ENCODE data around the gene AGAP6. TPM values are rescaled to one million over a fixed set of nuclear protein-coding genes. Genes with fewer than 3 reads are reported as not detected.
"Not testable (repeated sequence)": the region's sequence is repeated elsewhere in the genome, so short reads cannot be mapped to it uniquely, and the experiment has no call there.

Gene AGAP6
- polyA plus RNA-seq, 3 donors, result 0.31 to 37.6 (median 0.65) TPM

DNA sequence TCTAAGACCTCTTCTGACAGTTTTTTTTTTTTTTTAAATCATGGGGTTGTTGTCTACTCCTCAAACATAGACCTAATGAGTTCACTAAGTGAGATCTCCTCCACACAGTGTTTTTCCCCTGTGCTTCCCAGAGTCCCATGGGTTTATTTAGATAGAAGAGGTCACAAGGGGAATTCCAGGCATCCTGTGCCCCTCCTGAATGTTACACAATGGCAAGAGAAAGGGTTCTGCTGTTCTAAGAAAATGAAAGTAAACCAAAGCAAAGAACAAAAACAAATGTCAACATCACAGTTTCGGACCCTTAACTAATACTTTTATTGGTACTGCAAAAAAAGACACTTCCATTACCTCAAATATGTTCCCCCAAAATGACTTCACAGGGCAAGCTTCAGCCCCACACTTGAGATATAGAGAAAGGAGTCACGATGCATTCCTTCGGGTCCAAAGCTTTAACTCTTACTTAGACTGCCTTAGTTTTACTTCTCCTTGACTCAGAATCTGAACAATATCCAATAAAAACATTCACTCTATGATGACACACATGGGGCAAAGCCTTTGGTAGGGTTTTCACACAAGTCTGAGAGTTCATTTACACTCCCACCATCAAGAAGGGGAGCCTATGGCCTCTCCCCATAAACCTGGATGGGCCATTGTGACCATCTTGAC lies 63.9 kb downstream of the AGAP6 start:
- intact Hi-C loops (cut with micrococcal nuclease); H4K20me1 ChIP-seq (ENCODE audit: insufficient read depth, low read length); H3K79me2 ChIP-seq (ENCODE audit: insufficient read depth, low read length); H3K36me3 ChIP-seq (replicated peaks in 1 of 2; ENCODE audit: control insufficient read depth in 1 of 2, insufficient read depth in 2 of 2, low read length in 2 of 2); H3K9ac ChIP-seq (ENCODE audit: insufficient read depth, low read length, poor library complexity, severe bottlenecking); H3K9me3 ChIP-seq (replicated peaks in 1 of 2; ENCODE audit: control insufficient read depth in 1 of 2, insufficient read depth in 1 of 2, low read length in 2 of 2); H3K4me2 ChIP-seq (replicated peaks; ENCODE audit: extremely low read depth, low read length, poor library complexity, severe bottlenecking); H3K27me3 Mint-ChIP-seq (ENCODE audit: low read depth in 3 of 3); H3K27me3 ChIP-seq (ENCODE audit: control insufficient read depth in 2 of 2, insufficient read depth in 2 of 2, low read length in 2 of 2); H3K36me3 Mint-ChIP-seq; H3K9me3 Mint-ChIP-seq: not testable (repeated sequence)
- Histone ChIP-seq H3K4me3 (replicated peaks in 1 of 3; ENCODE audit: low read depth in 2 of 3, low read length in 3 of 3) (peak overlapping the region in 1 of 3 experiments; percentile 25), H2AFZ (ENCODE audit: insufficient read depth, low read depth, low read length, poor library complexity, severe bottlenecking) (peak overlapping the region; percentile 41), H3K27ac (ENCODE audit: low read depth in 1 of 2, low read length in 2 of 2) (peak overlapping the region in 1 of 2 donors; percentile 62), H3K4me1 (ENCODE audit: control insufficient read depth in 1 of 2, insufficient read depth in 2 of 2, low read length in 2 of 2) (peaks cover 0 to 18% of the 10 kb centered on the region in 2 donors)
- peak in 1 of 3 donors; percentile 20 for DNase-seq
- Mint-ChIP-seq H3K4me1 (peaks cover 21% of the 10 kb centered on the region), H3K27ac (peak overlapping the region in 4 of 7 donors; percentile 25 to 66 (median 50)), H3K4me3 (peak overlapping the region in 1 of 2 donors; percentile 51)
- no CpG with 5 or more reads among the region's 3 CpGs for WGBS (ENCODE audit: insufficient coverage)

DNA sequence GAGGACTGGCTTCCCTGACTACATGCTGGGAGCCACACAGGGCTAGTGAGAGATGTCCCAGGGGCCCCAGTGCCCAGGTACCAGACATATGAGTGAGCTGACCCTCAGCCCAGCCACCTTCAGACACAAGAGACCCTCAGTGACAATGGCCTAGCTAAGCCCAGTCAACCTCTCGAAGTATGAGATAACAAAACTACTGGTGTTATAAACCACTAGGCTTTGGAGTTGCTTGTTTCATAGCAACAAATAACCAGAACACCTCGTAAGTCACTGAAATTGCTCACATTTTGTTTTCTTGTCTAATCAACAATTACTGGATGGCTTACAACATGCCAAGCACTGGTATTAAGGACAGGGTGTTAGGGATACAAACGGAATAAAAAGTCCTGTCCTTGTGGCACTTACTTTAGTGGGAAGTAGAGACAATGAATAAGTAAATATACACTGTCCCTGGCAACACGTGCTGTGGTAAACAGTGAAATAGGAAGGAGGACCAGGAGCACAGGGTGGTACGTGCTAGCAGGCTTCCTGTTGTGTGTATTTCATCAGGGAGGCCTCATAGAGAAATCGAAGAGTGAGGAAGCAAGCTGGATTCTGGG lies 64.7 kb downstream of the AGAP6 start:
- H3K4me3 Mint-ChIP-seq; intact Hi-C loops (cut with micrococcal nuclease); H3K9ac ChIP-seq (ENCODE audit: insufficient read depth, low read length, poor library complexity, severe bottlenecking); H3K4me3 ChIP-seq (replicated peaks in 1 of 3; ENCODE audit: low read depth in 2 of 3, low read length in 3 of 3); H3K9me3 Mint-ChIP-seq; H3K4me2 ChIP-seq (replicated peaks; ENCODE audit: extremely low read depth, low read length, poor library complexity, severe bottlenecking); H3K36me3 ChIP-seq (replicated peaks in 1 of 2; ENCODE audit: control insufficient read depth in 1 of 2, insufficient read depth in 2 of 2, low read length in 2 of 2); H3K79me2 ChIP-seq (ENCODE audit: insufficient read depth, low read length); H3K9me3 ChIP-seq (replicated peaks in 1 of 2; ENCODE audit: control insufficient read depth in 1 of 2, insufficient read depth in 1 of 2, low read length in 2 of 2); H3K27me3 ChIP-seq (ENCODE audit: control insufficient read depth in 2 of 2, insufficient read depth in 2 of 2, low read length in 2 of 2); H4K20me1 ChIP-seq (ENCODE audit: insufficient read depth, low read length); DNase-seq; H3K27me3 Mint-ChIP-seq (ENCODE audit: low read depth in 3 of 3); H3K36me3 Mint-ChIP-seq: not testable (repeated sequence)
- WGBS (ENCODE audit: insufficient coverage), result 100% methylated on average over 1 of the region's 6 CpGs
- Histone ChIP-seq H2AFZ (ENCODE audit: insufficient read depth, low read depth, low read length, poor library complexity, severe bottlenecking) (peak overlapping the region; percentile 41), H3K4me1 (ENCODE audit: control insufficient read depth in 1 of 2, insufficient read depth in 2 of 2, low read length in 2 of 2) (peaks cover 0 to 18% of the 10 kb centered on the region in 2 donors), H3K27ac (ENCODE audit: low read depth in 1 of 2, low read length in 2 of 2) (peak overlapping the region in 1 of 2 donors; percentile 62)
- peaks cover 21% of the 10 kb centered on the region for H3K4me1 Mint-ChIP-seq
- H3K27ac Mint-ChIP-seq, result peak overlapping the region in 2 of 7 donors; percentile 66 to 84

DNA sequence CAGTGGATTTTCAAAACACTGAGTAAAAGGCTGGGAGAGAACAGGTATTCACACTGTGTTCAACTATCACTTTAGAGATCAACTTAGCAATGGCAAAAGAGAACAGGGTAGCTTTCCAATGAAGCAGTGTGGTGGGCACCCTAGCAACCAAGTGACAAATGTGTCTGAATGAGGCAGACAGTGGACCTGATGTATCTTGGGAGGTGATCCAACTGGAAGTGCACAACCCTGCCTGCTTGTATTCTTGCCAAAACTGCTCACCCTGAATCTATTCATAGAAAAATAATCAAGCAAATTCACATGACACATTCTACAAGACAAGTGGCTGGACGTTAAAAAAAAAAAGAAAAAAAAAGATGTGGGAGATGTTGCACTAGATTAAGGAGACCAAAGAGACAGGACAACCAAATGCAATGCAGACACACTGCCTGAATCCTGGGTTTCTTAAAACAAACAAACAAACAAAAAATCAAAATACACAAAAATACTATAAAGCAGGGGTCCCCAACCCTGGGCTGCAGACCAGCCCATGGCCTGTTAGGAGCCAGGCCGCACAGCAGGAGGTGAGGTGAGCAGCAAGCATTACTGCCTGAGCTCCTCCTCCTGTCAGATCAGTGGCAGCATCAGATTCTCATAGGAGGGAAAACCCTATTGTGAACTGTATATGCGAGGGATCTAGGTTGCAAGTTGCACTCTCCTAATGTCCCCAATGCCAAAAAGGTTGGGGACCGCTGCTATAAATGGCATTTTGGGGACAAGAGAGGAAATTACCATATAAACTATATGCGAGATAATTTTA lies 67.5 kb downstream of the AGAP6 start:
- H3K27ac Mint-ChIP-seq; H3K27ac ChIP-seq (ENCODE audit: low read depth in 1 of 2, low read length in 2 of 2); H3K36me3 ChIP-seq (replicated peaks in 1 of 2; ENCODE audit: control insufficient read depth in 1 of 2, insufficient read depth in 2 of 2, low read length in 2 of 2); H4K20me1 ChIP-seq (ENCODE audit: insufficient read depth, low read length); H3K27me3 ChIP-seq (ENCODE audit: control insufficient read depth in 2 of 2, insufficient read depth in 2 of 2, low read length in 2 of 2); H3K4me3 ChIP-seq (replicated peaks in 1 of 3; ENCODE audit: low read depth in 2 of 3, low read length in 3 of 3); H3K27me3 Mint-ChIP-seq (ENCODE audit: low read depth in 3 of 3); H3K36me3 Mint-ChIP-seq; H3K4me3 Mint-ChIP-seq; H3K9ac ChIP-seq (ENCODE audit: insufficient read depth, low read length, poor library complexity, severe bottlenecking); H3K79me2 ChIP-seq (ENCODE audit: insufficient read depth, low read length); H2AFZ ChIP-seq (ENCODE audit: insufficient read depth, low read depth, low read length, poor library complexity, severe bottlenecking); intact Hi-C loops (cut with micrococcal nuclease); H3K9me3 Mint-ChIP-seq; DNase-seq; H3K4me2 ChIP-seq (replicated peaks; ENCODE audit: extremely low read depth, low read length, poor library complexity, severe bottlenecking); H3K9me3 ChIP-seq (replicated peaks in 1 of 2; ENCODE audit: control insufficient read depth in 1 of 2, insufficient read depth in 1 of 2, low read length in 2 of 2): not testable (repeated sequence)
- no CpG with 5 or more reads among the region's 5 CpGs for WGBS (ENCODE audit: insufficient coverage)
- H3K4me1 Mint-ChIP-seq, result peaks cover 21% of the 10 kb centered on the region
- peaks cover 0 to 18% of the 10 kb centered on the region in 2 donors for H3K4me1 ChIP-seq (ENCODE audit: control insufficient read depth in 1 of 2, insufficient read depth in 2 of 2, low read length in 2 of 2)

DNA sequence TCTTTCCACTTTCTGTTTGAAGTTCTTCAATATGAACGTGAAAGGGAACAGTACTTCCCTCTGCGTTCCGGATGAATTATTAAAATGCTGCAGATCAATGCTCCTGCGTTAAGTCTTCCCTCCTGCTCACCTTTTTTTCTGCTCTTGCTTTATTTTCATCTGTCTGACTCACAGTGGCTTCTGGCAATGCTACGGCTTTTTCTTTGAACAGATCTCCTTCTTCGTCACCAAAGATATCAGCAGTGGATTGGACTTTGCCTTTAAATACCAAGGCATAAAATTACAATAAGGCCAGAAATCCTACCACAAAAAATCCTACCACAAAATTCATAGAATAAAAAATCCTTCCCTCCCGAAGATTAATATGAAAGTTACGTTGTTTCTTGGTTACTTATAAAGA lies 68.4 kb downstream of the AGAP6 start:
- H3K27me3 Mint-ChIP-seq (ENCODE audit: low read depth in 3 of 3); H3K9me3 ChIP-seq (replicated peaks in 1 of 2; ENCODE audit: control insufficient read depth in 1 of 2, insufficient read depth in 1 of 2, low read length in 2 of 2); H3K4me3 ChIP-seq (replicated peaks in 1 of 3; ENCODE audit: low read depth in 2 of 3, low read length in 3 of 3); intact Hi-C loops (cut with micrococcal nuclease); DNase-seq; H3K27me3 ChIP-seq (ENCODE audit: control insufficient read depth in 2 of 2, insufficient read depth in 2 of 2, low read length in 2 of 2); H3K36me3 Mint-ChIP-seq; H3K9ac ChIP-seq (ENCODE audit: insufficient read depth, low read length, poor library complexity, severe bottlenecking); H3K79me2 ChIP-seq (ENCODE audit: insufficient read depth, low read length); H3K4me3 Mint-ChIP-seq; H3K27ac Mint-ChIP-seq; H2AFZ ChIP-seq (ENCODE audit: insufficient read depth, low read depth, low read length, poor library complexity, severe bottlenecking); H3K27ac ChIP-seq (ENCODE audit: low read depth in 1 of 2, low read length in 2 of 2); H3K36me3 ChIP-seq (replicated peaks in 1 of 2; ENCODE audit: control insufficient read depth in 1 of 2, insufficient read depth in 2 of 2, low read length in 2 of 2); H3K4me2 ChIP-seq (replicated peaks; ENCODE audit: extremely low read depth, low read length, poor library complexity, severe bottlenecking); H3K9me3 Mint-ChIP-seq; H4K20me1 ChIP-seq (ENCODE audit: insufficient read depth, low read length): not testable (repeated sequence)
- peaks cover 21% of the 10 kb centered on the region for H3K4me1 Mint-ChIP-seq
- WGBS (ENCODE audit: insufficient coverage), result no CpG with 5 or more reads among the region's 8 CpGs
- peaks cover 0 to 18% of the 10 kb centered on the region in 2 donors for H3K4me1 ChIP-seq (ENCODE audit: control insufficient read depth in 1 of 2, insufficient read depth in 2 of 2, low read length in 2 of 2)

Measured in CD14-positive monocyte (primary cell).